ENCODE measurements around the gene TLR1.

TLR1 gene, protein sequence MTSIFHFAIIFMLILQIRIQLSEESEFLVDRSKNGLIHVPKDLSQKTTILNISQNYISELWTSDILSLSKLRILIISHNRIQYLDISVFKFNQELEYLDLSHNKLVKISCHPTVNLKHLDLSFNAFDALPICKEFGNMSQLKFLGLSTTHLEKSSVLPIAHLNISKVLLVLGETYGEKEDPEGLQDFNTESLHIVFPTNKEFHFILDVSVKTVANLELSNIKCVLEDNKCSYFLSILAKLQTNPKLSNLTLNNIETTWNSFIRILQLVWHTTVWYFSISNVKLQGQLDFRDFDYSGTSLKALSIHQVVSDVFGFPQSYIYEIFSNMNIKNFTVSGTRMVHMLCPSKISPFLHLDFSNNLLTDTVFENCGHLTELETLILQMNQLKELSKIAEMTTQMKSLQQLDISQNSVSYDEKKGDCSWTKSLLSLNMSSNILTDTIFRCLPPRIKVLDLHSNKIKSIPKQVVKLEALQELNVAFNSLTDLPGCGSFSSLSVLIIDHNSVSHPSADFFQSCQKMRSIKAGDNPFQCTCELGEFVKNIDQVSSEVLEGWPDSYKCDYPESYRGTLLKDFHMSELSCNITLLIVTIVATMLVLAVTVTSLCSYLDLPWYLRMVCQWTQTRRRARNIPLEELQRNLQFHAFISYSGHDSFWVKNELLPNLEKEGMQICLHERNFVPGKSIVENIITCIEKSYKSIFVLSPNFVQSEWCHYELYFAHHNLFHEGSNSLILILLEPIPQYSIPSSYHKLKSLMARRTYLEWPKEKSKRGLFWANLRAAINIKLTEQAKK

GRCh38 chr4:38804654-38805295 lies at the start of gene TLR1:
TSS of gene TLR1 (minus strand) at chr4:38804791. CDS start at chr4:38798831, 5,960 bp downstream.
- DNase-seq (ENCODE audit: low read depth), result no peak

GRCh38 chr4:38846015-38846414 lies 41.4 kb upstream of the TLR1 start:
- no peak for DNase-seq (ENCODE audit: low read depth)

DNA sequence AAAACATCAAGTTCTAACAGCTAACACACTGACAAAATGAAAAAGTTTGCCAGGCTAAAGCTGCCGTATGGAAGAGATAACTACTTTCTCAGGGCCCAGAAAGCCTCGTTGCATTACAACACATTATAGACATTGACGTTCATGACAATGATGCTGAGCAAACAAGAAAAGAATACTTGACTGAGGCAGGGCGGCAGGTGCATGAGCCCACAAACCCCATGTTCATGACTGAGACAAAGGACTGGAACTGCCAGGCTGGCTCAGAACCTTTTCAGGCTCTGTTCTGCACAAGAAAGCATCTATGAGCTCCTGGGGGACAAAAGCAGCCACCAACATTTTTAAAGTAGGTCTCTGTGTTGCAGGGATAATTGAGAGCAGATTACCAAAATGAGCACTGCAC lies 38.4 kb upstream of the TLR1 start:
- no peak for DNase-seq (ENCODE audit: low read depth)

- no peak for DNase-seq (ENCODE audit: low read depth)
These were observed 33.3 kb upstream of the TLR1 start for GRCh38 chr4:38837849-38838248.

GRCh38 chr4:38837334-38837733 lies 32.7 kb upstream of the TLR1 start:
- DNase-seq (ENCODE audit: low read depth), result no peak

- DNase-seq (ENCODE audit: low read depth), result no peak
These were observed 30.0 kb upstream of the TLR1 start for GRCh38 chr4:38834570-38834969.

- no peak for DNase-seq (ENCODE audit: low read depth)
These were observed 28.3 kb upstream of the TLR1 start for GRCh38 chr4:38832624-38833528.

GRCh38 chr4:38832206-38832605 lies 27.6 kb upstream of the TLR1 start:
- no peak for DNase-seq (ENCODE audit: low read depth)

DNA sequence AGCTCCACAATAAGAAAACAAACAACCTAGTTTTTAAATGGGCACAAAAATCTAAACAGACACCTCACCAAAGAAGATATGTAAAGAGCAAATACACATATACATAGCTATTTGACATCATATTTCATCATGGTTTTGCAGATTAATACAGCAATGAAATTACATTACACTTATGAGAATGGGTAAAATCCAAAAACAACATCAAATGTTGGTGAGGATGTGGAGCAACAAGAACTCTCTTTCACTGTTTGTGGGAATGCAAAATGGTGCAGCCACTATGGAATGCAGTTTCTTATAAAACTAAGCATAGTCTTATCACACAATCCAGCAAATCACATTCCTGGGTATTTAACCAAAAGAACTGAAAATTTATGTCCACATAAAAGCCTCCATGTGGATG lies 27.1 kb upstream of the TLR1 start:
- no peak for DNase-seq (ENCODE audit: low read depth)

- no peak for DNase-seq (ENCODE audit: low read depth)
These were observed 24.6 kb upstream of the TLR1 start for GRCh38 chr4:38829237-38829636.

- no peak for DNase-seq (ENCODE audit: low read depth)
These were observed 19.2 kb upstream of the TLR1 start for GRCh38 chr4:38823766-38824165.

- DNase-seq (ENCODE audit: low read depth), result no peak
These were observed 18.2 kb upstream of the TLR1 start for GRCh38 chr4:38822748-38823303.

DNA sequence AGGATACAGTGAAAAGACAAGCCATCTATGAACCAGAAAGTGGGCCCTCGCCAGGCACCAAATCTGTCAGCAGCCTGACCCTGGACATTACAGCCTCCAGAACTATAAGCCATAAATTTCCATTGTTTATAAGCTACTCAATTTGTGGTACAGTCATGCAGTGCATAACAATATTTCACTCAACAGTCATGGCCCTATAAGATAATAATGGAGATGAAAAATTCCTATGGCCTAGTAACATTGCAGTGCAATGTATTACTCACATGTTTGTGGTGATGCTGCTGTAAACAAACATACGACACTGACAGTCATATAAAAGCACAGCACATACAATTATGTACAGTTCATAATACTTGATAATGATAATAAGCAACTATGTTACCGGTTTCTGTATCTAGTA lies 17.1 kb upstream of the TLR1 start:
- no peak for DNase-seq (ENCODE audit: low read depth)

DNA sequence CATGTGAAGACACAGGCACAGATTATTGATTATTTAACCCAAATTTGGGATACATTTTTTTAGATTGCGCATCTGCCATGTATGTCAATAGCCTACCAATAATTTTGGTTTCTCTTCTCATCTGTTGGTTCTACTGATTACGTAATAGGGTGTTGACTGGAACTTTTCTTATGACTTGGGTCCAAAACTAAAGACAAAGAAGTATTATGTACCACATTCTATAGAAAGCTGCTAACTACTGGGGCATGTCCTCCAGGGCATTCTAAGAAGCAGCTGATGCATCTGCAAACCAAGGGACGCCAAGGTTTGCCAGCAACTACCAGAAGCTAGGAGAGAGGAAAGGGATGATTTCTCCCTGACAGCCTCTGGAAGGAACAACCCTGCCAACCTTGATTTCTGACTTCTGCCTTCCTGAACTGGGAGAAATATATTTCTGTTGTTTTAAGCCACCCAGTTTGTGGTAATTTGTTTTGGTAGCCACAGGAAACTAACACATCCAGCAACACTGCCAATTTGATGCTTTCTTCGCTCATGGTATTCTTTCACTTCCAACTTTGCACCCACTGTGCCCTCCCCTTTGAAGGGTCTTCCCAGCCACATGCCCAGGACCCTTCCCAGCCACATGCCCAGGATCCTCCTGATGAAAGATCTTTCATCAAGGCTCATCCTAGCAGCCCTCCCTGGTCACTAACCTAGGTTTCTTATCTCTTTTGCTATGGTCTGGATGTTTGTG lies 15.9 kb upstream of the TLR1 start:
- DNase-seq (ENCODE audit: low read depth), result no peak

- no peak for DNase-seq (ENCODE audit: low read depth)
These were observed 15.0 kb upstream of the TLR1 start for GRCh38 chr4:38819569-38819968.

GRCh38 chr4:38818441-38818976 lies 13.9 kb upstream of the TLR1 start:
- no peak for DNase-seq (ENCODE audit: low read depth)

DNA sequence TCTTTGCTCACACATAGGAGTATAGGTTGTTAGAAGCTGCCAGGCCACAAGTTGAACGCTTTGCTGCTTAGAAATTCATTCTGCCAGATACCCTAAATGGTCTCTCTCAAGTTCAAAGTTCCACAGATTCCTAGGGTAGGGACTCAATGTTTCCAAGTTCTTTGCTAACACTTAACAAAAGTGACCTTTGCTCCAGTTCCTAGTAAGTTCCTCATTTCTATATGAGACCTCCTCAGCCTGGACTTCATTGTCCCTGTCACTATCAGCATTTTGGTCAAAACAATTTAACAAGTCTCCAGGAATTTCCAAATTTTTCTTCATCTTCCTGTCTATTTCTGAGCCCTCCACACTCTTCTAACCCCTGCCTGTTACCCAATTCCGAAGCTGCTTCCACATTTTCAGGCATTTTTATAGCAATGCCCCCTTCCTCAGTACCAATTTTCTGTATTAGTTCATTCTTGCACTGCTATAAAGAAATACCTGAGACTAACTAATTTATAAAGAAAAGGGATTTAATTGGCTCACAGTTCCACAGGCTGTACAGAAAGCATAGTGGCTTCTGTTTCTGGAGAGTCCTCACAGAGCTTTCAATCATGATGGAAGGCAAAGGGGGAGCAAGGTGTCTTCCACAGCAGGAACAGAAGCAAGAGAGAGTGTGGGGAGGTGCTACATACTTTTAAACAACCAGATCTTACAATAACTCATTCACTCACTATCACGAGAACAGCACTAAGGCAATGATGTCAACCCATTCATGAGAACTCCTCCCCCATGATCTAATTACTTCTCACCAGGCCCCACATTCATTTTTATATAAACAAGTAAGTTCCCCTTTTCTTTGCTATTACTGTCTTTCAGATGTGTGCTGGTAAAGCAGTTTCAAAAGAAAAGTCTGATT lies 11.5 kb upstream of the TLR1 start:
- no peak for DNase-seq (ENCODE audit: low read depth)

DNA sequence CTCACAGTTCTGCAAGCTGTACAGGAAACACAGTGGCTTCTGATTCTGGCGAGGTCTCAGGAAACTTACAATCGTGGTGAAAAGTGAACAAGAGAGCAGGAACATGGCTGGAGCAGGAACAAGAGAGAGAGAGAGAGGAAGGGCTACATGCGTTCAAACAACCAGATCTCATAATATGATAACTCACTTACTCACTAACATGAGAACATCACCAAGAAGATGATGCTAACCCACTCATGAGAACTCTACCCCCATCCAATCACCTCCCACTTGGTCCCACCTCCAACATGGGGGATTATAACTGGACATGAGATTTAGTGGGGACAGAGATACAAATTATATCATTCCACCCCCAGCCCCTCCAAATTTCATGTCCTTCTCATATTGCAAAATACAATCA lies 9.8 kb upstream of the TLR1 start:
- no peak for DNase-seq (ENCODE audit: low read depth)

DNA sequence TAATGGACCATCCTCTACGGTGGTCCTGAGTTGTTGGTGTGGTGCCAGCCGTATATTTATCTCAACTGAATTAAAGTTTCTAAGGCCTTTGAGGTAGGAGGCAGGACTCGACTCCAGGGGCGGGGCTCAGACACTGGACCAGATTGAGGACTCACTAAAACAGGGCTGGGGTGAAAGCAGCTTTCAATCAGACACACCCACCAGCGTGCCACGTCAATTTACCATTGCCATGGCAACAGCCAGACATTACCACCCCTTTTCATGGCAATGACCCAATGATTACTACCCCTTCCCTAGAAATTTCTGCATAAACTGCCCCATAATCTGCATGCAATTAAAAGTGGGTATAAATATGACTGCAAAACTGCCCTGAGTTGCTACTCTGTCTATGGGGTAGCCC lies 6.7 kb upstream of the TLR1 start:
- no peak for DNase-seq (ENCODE audit: low read depth)

All from stimulated activated CD8-positive, alpha-beta memory T cell treated with anti-CD3 and anti-CD28 coated beads, Interleukin-12 subunit alpha, Interleukin-12 subunit beta, amount 100 ng/mL, for 1 hour (primary cell).